T-helper 22 cell (primary cell): Measurements from ENCODE around the gene DAB2IP.

Experiments
- DNase-seq: peaks from one replicate; pipeline ENCODE4 v3.0.0-alpha.2; 2020; ENCODE audit warnings: low read depth

Gene DAB2IP

GRCh38 chr9:121663591-121663990, 12.2 kb downstream of the DAB2IP start:
- no peak for DNase-seq

GRCh38 chr9:121666294-121666693, 14.9 kb downstream of the DAB2IP start:
- no peak for DNase-seq

- no peak for DNase-seq
Measured at GRCh38 chr9:121667214-121667613, 15.8 kb downstream of the DAB2IP start.

- DNase-seq = no peak
Measured at GRCh38 chr9:121667890-121668289, 16.5 kb downstream of the DAB2IP start.

GRCh38 chr9:121670431-121670830, 19.0 kb downstream of the DAB2IP start:
- DNase-seq = no peak

- DNase-seq = no peak
Measured at GRCh38 chr9:121671612-121672155, 20.2 kb downstream of the DAB2IP start.

- DNase-seq = no peak
Measured at GRCh38 chr9:121672213-121672612, 20.8 kb downstream of the DAB2IP start.

GRCh38 chr9:121672986-121673385, 21.6 kb downstream of the DAB2IP start:
- no peak for DNase-seq

- no peak for DNase-seq
Measured at GRCh38 chr9:121673576-121673975, 22.1 kb downstream of the DAB2IP start.

GRCh38 chr9:121674017-121674416, 22.6 kb downstream of the DAB2IP start:
- DNase-seq = no peak

GRCh38 chr9:121674952-121675351, 23.5 kb downstream of the DAB2IP start:
- DNase-seq = no peak

- no peak for DNase-seq
Measured at GRCh38 chr9:121675381-121675780, 23.9 kb downstream of the DAB2IP start.

GRCh38 chr9:121675969-121676822, 24.8 kb downstream of the DAB2IP start:
- no peak for DNase-seq

- no peak for DNase-seq
Measured at GRCh38 chr9:121676926-121677325, 25.5 kb downstream of the DAB2IP start.

GRCh38 chr9:121678501-121679022, 27.1 kb downstream of the DAB2IP start:
- no peak for DNase-seq

- DNase-seq = no peak
Measured at GRCh38 chr9:121679901-121680635, 28.6 kb downstream of the DAB2IP start.

GRCh38 chr9:121681404-121681803, 30.0 kb downstream of the DAB2IP start:
- no peak for DNase-seq

GRCh38 chr9:121682201-121682600, 30.8 kb downstream of the DAB2IP start:
- DNase-seq = no peak

GRCh38 chr9:121682926-121683515, 31.6 kb downstream of the DAB2IP start:
- DNase-seq = no peak

- DNase-seq = no peak
Measured at GRCh38 chr9:121683652-121684051, 32.2 kb downstream of the DAB2IP start.

- no peak for DNase-seq
Measured at GRCh38 chr9:121684381-121685145, 33.1 kb downstream of the DAB2IP start.
